SH-SY5Y (cell line): ENCODE results near the gene NMNAT3.

Experiments
- GATA2 ChIP-seq: IDR thresholded peaks from 2 replicates; pipeline ENCODE4 v1.6.1; 2011; ENCODE audit warnings: mild to moderate bottlenecking, low read depth, low read length
- GATA3 ChIP-seq: IDR thresholded peaks from 2 replicates; pipeline ENCODE4 v1.6.1; 2011; ENCODE audit warnings: low read depth, mild to moderate bottlenecking, low read length, moderate library complexity

- TF ChIP-seq GATA2 (no peak), GATA3 (no peak)
These were observed 89.3 kb downstream of the NMNAT3 start for GRCh38 chr3:139588450-139588849.
